ENCODE data around the gene ADGRG7.
"Not testable (repeated sequence)": the region's sequence is repeated elsewhere in the genome, so short reads cannot be mapped to it uniquely, and the experiment has no call there.

ADGRG7 gene

GRCh38 chr3:100645913-100646312 is 36.5 kb downstream of the ADGRG7 start:
- DNase-seq (ENCODE audit: low spot score), result no peak

DNA sequence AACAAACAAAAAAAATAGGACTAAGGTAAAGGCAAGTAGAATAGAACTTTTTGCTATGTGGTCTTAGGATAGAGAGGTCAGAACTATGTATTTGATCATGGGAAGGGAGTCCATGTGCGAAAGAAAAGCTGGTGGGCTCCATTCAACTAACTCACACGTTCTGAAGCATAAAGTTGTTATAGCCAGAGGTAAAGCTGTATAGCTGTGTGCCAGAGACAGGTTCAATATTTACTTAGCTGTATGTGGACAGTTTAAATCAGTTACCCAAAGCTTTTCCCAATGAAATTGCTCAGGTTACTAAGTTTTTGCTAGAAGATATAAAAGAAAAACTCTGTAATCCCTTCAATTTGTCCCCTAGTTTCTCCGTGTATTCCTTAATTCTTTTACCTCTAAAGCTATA is 37.8 kb downstream of the ADGRG7 start:
- DNase-seq (ENCODE audit: low spot score), result no peak

GRCh38 chr3:100647657-100648056 is 38.3 kb downstream of the ADGRG7 start:
- DNase-seq (ENCODE audit: low spot score), result no peak

- peak; percentile 57 for DNase-seq (ENCODE audit: low spot score)
These were observed 41.5 kb downstream of the ADGRG7 start for GRCh38 chr3:100650651-100651619.

DNA sequence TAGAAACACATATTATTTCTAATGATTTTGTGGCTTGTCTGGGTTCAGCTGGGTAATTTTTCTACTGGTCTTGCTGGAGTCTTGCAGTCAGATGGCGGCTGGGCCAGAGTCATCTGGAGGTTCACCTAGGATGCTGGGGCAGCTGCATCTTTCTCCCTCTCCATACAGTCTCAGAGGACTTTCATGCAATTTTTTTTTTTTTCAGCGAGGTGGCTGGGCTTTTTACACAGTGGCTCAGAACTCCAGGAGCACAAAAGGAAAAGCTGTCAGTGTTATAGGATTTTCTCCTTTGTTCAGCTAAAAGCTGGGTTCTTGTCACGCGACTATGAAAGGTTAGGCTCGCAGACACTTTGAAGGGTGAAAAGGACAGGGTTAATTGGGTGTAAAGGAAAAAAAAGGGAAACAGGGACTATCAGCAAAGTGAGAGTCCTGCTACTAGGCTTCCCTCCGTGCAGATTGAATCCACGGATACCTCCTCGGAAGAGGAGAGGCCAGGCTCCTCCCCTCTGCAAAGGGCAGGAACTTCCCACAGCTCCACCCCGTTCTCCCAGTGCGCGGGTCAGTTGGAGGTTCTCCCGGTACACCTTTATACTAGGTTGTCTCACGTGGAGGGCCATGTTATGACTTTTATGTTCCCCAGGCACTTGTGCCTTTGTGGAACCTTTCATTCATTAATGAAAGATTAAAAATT is 44.3 kb downstream of the ADGRG7 start:
- DNase-seq (ENCODE audit: low spot score), result no peak

DNA sequence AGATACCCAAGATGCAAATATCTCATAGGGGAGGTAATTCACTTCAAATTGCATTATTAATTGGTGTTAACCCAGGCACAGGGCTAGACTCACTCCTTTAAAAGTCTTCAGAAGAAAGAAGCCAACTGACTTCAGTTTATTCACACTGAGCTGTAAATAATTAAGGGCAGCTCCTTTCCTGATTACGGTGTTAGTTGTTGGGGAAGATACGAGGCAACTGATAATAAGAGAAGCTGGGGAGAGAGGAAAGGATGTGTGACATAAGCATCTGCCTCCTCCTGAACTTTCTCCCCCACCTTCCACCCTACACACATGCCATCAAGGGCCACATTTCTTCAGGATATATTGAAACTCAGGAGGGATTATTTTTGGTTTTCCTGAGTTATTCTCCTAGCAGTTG is 47.5 kb downstream of the ADGRG7 start:
- no peak for DNase-seq (ENCODE audit: low spot score)

DNA sequence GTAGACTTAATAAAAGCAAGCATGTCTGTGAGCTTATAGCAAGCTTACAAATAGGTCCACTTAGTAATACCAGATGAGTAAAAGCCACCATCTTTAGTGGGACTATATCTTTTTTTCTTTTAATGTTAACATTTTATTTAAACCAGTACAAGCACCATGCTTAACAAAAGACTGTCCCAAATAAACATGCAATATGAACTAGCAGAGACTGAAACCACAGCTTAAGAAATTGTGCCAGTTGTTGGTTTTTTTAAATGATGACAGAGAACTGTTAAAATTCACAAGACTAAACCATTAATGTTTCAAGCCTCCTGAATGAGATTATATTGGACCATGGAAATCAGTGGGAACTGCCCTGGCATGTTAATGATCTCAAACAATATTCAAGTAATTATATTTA is 51.9 kb downstream of the ADGRG7 start:
- not testable (repeated sequence) for DNase-seq (ENCODE audit: low spot score)

DNA sequence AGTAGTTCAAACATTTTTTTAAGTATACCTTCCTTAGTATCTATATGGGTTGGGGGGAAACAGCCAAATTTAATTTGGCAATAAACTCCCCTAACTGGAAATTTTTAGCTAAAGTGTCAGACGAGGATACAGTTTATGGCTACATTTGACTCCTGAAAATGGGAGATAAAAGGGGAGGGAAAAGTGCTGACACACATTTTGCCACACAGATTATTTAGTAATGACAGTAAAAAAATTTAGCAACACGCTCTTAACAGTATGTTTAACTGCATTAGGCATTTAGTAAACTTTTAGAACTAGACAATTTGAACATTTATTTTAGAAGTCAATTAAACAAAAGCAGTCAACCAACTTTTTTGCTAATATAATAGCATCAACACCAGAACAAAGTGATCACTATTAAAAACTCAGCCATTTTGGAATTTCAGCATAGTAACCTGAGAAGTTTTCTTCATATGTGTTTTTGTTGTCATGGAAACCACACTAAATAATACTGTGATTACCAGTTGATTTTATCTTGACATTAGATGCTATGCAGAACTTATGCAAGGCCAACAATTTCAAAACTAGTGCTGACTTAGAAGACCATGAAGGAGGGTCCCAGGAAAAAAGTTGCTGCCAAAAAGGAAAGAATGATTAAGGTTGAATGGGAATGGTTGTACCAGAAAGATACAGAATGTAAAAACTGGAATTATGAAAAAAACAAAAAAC is 52.9 kb downstream of the ADGRG7 start:
- DNase-seq (ENCODE audit: low spot score), result no peak

- DNase-seq (ENCODE audit: low spot score), result no peak
These were observed 55.8 kb downstream of the ADGRG7 start for GRCh38 chr3:100665230-100665629.

DNA sequence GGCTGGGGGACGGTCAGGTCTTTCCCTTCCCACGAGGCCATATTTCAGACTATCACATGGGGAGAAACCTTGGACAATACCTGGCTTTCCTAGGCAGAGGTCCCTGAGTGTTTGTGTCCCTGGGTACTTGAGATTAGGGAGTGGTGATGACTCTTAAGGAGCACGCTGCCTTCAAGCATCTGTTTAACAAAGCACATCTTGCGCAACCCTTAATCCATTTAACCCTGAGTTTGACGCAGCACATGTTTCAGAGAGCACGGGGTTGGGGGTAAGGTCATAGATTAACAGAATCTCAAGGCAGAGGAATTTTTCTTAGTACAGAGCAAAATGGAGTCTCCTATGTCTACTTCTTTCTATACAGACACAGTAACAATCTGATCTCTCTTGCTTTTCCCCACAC is 57.3 kb downstream of the ADGRG7 start:
- DNase-seq (ENCODE audit: low spot score), result not testable (repeated sequence)

GRCh38 chr3:100667316-100667715 is 57.9 kb downstream of the ADGRG7 start:
- not testable (repeated sequence) for DNase-seq (ENCODE audit: low spot score)

DNA sequence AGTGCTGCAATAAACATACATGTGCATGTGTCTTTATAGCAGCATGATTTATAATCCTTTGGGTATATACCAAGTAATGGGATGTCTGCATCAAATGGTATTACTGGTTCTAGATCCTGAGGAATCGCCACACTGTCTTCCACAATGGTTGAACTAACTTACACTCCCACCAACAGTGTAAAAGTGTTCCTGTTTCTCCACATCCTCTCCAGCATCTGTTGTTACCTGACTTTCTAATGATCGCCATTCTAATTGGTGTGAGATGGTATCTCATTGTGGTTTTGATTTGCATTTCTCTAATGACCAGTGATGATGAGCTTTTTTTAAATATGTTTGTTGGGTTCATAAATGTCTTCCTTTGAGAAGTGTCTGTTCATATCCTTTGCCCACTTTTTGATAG is 61.6 kb downstream of the ADGRG7 start:
- not testable (repeated sequence) for DNase-seq (ENCODE audit: low spot score)

GRCh38 chr3:100681496-100681895 is 72.1 kb downstream of the ADGRG7 start:
- no peak for DNase-seq (ENCODE audit: low spot score)

GRCh38 chr3:100682056-100682853 is 72.9 kb downstream of the ADGRG7 start:
- DNase-seq (ENCODE audit: low spot score), result peak; percentile 26

DNA sequence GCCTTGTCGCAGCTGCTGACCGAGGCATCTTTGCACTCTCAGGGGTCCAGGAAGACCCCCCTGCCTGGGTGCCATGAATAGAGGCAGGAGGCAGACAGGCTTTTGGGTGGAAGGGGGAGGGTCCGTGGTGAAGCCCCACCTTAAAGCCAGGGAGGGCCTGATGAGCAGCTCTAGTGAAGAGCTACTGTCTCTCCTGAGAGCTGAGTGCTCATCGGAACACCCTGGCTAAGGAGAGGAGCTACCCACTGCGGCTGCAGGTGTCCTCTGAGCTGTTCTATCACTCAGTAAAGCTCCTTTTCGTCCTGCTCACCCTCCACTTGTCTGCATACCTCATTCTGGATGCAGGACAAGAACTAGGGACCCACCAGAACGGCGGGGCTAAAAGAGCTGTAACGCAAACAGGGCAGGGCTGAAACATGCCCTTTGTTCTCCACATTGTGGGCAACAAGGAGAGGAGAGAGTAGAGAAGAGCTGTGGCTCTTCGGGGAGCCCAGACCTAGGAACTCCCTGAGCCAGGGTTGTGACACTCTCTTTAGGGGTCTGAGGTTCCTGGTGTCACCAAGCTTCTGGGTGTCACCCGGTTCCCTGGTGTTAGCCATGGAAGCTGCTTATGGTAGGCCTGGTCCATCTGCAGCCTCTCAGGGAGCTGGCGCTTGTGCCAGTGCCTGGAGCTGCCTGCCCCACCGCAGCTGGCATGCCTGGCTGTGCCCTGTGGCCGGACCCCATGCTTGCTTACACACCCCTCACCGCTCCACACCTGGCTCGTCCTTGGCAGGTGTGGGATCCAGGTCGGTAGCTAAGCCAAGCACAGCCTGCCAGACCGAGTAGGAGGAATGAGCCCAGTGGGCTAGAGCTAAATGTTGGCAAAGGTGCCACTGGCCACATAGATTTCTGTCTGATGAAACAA is 73.7 kb downstream of the ADGRG7 start:
- DNase-seq (ENCODE audit: low spot score), result no peak

DNA sequence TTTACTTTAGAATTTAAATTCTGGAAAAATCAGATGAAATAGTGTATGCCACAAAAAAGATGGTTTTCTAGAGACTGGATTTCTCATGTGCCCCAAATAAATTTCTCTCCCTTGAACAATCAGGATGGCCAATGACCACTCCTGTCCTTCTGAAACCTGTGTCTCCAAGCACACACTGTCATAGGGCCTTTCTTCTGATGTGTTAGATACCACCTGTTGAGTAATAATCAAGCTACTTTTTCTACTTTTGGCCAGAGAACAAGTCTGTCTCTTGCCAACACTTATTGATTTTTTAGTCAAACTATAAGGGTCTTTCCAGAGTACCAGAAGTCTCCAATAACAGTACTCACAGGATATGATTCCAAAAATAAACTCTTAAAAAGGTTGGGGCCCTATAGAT is 83.8 kb downstream of the ADGRG7 start:
- DNase-seq (ENCODE audit: low spot score), result no peak

- no peak for DNase-seq (ENCODE audit: low spot score)
These were observed 86.3 kb downstream of the ADGRG7 start for GRCh38 chr3:100695696-100696095.

DNA sequence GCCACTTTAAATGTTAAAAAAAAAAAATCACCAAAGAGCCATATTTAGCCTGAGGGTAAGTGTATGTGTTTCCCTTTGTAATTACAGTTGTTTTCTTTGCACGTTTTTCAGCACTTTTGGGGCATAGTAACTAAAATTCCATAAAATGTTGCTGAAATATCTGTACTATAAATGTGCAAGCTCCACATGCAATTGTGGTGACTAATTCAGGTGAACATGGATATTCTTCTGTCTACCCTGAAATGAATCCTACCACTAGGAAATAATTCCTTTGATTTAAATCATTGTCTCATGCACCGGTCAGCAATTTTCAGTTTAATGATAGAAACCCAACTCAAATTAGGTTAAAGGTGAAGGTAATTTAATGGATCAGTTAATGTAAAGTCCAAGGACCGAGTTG is 86.8 kb downstream of the ADGRG7 start:
- no peak for DNase-seq (ENCODE audit: low spot score)

DNA sequence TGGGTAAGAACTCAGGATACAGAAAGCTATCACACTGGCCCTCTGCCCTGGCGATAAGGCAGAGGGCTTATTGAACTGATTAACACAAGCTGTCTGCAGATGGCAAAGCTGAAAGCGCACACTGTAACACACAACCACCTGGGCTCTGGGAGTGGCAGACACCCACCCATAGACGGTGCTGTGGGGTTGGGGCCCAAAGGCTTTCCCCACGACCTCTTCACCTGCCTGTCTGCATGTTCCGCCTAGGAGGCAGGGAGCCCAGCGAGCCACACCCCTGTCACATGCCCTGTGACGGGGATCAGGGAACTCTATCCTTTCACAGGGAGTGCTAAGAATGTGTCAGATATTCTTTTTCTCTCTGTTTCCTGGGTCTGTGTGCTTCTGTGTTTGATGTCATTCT is 87.8 kb downstream of the ADGRG7 start:
- no peak for DNase-seq (ENCODE audit: low spot score)

- no peak for DNase-seq (ENCODE audit: low spot score)
These were observed 88.4 kb downstream of the ADGRG7 start for GRCh38 chr3:100697723-100698285.
